HL-60 (cell line): ENCODE results near the gene NENF.

Experiments used
- POLR2AphosphoS5 ChIP-seq: IDR thresholded peaks from 2 replicates; pipeline ENCODE4 v1.6.1; 2012; ENCODE audit warnings: low read depth
- TF ChIP-seq, protein P1 (sequence below): IDR thresholded peaks from one replicate; pipeline ENCODE4 v1.5.1; 2011; ENCODE audit warnings: low read length, control low read depth, inconsistent platforms; ENCODE audit not compliant: insufficient read depth
- TF ChIP-seq, protein P2 (sequence below): IDR thresholded peaks from 2 replicates; pipeline ENCODE4 v1.6.1; 2012; ENCODE audit warnings: low read depth; ENCODE audit not compliant: insufficient replicate concordance

DNA sequence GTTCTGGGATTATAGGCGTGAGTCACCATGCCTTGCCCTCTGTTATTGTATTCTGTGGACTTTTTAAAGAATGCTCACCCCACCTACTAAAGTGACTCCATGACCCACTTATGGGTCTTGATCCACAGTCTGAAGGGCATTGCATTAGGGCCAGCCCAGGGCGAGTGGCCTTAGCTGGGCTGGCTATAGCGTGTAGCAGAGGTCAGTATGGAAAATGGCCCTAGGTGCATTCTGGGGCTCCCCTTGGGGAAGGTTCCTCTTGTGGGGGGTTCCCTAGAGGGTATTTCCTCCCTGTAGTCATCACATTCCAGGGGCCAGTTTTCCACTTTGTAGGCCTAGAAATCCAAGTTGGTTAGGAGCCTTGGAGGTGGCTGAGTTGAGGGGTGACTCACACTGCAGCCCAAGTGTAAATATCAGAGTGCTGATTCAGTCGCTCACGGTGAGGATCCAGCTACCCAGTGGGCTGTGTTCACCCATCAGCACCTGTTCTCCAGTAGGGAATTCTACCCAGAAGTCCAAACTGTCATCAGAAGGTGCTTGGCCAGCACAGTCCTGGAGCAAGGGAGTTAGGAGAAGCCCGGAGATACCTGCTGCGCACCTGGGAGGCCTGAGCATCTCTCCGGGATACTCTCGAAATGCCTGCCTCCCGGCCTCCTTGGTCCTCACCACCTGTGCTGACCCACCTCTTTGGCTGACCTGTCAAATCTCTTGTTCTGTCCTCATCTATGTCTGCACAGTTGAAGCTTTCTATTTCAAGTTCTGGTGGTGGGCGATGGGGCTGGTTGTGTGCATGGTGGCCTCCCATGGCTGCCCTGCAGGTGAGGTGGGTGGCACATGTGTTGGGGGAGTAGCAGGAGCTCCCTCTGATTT, 52.2 kb downstream of the NENF start:
- TF ChIP-seq, protein P1, sequence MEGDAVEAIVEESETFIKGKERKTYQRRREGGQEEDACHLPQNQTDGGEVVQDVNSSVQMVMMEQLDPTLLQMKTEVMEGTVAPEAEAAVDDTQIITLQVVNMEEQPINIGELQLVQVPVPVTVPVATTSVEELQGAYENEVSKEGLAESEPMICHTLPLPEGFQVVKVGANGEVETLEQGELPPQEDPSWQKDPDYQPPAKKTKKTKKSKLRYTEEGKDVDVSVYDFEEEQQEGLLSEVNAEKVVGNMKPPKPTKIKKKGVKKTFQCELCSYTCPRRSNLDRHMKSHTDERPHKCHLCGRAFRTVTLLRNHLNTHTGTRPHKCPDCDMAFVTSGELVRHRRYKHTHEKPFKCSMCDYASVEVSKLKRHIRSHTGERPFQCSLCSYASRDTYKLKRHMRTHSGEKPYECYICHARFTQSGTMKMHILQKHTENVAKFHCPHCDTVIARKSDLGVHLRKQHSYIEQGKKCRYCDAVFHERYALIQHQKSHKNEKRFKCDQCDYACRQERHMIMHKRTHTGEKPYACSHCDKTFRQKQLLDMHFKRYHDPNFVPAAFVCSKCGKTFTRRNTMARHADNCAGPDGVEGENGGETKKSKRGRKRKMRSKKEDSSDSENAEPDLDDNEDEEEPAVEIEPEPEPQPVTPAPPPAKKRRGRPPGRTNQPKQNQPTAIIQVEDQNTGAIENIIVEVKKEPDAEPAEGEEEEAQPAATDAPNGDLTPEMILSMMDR = no peak
- TF ChIP-seq POLR2AphosphoS5 = no peak
- TF ChIP-seq, protein P2, sequence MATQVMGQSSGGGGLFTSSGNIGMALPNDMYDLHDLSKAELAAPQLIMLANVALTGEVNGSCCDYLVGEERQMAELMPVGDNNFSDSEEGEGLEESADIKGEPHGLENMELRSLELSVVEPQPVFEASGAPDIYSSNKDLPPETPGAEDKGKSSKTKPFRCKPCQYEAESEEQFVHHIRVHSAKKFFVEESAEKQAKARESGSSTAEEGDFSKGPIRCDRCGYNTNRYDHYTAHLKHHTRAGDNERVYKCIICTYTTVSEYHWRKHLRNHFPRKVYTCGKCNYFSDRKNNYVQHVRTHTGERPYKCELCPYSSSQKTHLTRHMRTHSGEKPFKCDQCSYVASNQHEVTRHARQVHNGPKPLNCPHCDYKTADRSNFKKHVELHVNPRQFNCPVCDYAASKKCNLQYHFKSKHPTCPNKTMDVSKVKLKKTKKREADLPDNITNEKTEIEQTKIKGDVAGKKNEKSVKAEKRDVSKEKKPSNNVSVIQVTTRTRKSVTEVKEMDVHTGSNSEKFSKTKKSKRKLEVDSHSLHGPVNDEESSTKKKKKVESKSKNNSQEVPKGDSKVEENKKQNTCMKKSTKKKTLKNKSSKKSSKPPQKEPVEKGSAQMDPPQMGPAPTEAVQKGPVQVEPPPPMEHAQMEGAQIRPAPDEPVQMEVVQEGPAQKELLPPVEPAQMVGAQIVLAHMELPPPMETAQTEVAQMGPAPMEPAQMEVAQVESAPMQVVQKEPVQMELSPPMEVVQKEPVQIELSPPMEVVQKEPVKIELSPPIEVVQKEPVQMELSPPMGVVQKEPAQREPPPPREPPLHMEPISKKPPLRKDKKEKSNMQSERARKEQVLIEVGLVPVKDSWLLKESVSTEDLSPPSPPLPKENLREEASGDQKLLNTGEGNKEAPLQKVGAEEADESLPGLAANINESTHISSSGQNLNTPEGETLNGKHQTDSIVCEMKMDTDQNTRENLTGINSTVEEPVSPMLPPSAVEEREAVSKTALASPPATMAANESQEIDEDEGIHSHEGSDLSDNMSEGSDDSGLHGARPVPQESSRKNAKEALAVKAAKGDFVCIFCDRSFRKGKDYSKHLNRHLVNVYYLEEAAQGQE = no peak
